Measurements from ENCODE around the gene NIPAL1.
"Not testable (repeated sequence)": the region's sequence is repeated elsewhere in the genome, so short reads cannot be mapped to it uniquely, and the experiment has no call there.

The NIPAL1 gene

DNA sequence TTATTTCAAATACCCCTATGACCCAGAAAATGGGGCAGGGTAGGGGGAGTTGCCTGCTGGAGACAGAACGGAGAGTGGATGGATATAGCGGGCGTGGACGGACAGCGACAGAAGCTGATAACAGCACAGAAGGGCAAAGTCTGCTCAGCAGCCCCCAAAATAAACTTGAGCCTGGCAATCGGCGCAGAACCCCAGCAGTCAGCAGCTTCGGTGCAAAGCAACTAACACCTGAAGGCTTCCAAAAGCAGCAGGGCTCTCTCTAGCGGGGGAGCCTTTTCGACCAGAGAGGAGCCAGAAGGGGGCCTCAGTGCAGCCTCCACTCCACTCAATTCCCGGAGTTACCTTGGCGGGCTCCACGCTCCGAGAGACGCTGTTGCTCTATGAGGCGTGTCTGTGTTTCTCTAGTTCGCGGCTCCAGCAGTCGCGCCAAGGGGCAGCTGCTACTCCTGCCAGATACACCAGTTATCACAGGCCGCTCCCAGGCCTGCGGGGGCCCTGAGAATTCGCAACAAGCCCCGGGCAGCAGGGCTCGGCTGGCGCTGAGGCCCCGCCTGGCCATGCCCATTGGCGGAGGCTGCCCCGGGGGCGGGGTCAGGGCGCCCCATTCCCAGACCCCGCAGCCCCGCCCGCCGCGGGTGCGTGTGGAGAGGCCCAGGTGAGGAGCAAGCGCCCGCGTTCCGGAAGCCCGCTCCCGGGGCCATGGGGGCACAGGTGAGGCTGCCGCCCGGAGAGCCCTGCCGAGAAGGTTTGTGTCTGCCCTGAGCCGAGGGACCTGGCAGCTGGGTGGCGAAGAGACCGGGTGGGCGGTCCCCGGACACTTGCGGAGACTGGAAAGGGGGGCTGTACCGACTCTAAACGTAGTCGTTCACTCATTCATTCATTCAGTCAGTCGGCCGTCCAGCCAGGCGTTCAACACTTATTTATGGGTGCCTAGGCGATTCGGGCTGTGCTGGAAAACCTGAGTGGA, at the start of gene NIPAL1, which contains the start of gene CNGA1:
Gene NIPAL1, plus strand, starts transcription at position 632 of the 967 bp plus-strand sequence. Its CDS starts 68 bp downstream, at position 700.
Gene CNGA1, minus strand, starts transcription at position 541 of the 967 bp plus-strand sequence. CDS start 63,992 bp downstream, outside the sequence.
- DNase-seq (ENCODE audit: low read depth, low spot score) = no peak

DNA sequence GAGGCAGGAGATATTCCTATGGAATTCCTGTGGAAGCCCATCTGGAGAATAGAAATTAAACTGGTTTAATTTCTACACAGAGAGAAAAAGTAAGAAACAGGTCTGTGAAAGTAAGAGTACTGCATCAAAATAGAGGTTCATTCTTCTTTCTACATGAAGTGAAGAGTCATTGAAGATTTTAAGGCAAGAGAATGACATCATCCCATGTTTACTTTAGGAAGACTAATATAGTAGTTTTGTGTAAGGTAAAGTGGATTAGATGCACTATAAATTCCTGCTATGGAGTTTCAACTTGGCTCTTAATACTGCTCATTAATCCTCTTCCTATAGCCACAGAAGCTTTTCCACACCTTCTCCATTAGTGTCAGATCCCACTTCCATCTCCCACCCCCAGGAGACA, 47.7 kb upstream of the NIPAL1 start:
- DNase-seq (ENCODE audit: low read depth, low spot score) = no peak

DNA sequence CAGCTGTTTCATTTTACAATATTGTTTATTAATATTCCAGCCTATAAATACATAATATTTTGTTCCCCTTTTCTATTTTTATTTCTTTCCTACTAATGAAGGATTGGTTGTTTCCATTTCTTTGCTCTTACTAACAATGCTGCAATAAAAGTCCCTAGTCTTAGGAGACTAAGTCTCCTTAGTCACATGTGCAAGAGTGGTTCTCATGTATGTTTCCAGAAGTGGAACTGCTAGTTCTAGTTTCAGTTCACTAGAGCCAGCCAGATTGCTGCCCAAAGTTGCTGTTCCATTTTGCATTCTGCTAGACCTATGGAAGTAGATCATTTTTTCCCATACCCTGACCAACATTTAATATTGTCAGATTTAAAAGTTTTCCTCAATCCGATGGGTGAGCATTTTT, 44.4 kb upstream of the NIPAL1 start:
- DNase-seq (ENCODE audit: low read depth, low spot score) = no peak

DNA sequence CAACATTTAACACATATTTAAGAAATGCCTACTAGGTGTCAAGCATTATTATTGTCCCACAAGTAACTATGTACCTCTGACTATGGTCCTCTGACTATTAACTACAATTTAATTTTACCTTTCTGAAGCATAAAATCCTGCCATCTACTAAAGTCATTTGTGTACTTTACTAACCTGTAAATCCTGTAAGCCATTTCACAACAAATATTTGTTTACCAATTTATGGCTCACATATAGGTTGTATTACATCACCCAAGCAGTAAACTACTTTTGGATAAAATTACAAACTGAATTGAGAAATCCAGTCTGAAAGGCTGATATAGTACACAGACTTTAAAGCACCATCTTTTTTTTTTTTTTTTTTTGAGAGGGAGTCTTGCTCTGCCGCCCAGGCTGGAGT, 43.9 kb upstream of the NIPAL1 start:
- no peak for DNase-seq (ENCODE audit: low read depth, low spot score)

DNA sequence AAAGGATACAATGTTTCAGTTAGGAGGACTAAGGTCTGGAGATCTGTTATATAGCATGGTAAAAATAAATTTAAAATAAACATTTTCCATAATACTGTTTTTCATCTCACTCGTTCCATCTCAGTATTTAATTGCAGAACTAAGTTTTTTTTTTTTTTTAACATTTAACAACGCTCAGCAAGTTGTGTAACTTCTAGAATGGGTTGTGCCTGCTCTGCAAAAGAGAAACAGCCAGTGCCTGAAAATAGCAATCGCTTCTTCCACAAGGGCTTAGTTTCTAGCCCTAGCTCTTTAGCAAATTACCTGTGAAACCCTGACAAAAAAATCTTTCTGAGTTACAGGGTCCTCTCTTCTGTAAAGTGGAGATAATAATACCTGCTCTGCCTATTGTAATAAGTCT, 42.0 kb upstream of the NIPAL1 start:
- no peak for DNase-seq (ENCODE audit: low read depth, low spot score)

DNA sequence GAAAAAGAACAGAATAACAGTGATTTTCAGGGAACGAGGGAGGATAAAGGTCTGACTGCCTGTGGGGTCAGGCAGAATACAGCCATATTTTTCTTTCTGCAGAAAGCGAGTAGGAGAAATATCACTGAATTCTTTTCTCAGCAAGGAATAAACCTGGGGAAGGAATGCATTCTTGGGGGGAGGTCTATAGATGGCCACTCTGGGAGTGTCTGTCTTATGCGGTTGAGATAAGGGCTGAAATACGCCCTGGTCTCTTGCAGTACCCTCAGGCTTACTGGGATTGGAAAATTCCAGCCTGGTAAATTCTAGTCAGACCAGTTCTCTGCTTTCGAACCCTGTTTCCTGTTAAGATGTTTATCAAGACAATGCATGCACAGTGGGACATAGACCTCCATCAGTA, 26.4 kb upstream of the NIPAL1 start:
- no peak for DNase-seq (ENCODE audit: low read depth, low spot score)

DNA sequence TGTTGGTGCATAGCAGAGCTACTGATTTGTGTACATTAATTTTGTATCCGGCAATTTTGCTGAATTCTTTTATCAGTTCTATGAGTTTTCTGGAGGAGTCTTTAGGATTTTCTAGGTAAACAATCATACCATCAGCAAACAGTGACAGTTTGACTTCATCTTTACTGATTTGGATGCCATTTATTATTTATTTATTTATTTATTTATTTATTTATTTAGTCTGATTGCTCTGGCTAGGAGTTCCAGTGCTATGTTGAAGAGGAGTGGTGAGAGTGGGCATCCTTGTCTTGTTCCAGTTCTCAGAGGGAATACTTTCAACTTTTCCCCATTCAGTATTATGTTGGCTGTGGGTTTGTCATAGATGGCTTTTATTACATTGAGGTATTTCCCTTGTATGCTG, 24.1 kb upstream of the NIPAL1 start:
- DNase-seq (ENCODE audit: low read depth, low spot score) = not testable (repeated sequence)

DNA sequence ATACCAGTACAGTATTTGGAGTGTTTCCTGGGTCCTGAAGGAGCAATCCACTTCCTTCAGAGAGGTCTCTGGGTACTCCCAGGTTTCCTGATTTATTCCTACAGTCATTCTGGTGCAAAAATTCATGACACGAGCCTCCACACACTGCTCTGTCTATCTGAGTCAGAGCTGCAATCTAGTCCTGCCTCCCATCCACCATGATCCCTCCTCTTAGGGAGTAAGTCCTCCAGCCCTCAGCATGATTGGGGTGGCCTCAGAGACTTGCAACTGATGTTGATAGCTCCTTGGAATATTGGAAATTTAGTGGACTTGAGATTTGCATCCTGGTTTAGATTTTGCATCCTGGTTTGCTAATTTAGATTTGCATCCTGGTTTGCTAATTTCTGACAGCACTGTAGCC, 20.6 kb upstream of the NIPAL1 start:
- DNase-seq (ENCODE audit: low read depth, low spot score) = no peak

DNA sequence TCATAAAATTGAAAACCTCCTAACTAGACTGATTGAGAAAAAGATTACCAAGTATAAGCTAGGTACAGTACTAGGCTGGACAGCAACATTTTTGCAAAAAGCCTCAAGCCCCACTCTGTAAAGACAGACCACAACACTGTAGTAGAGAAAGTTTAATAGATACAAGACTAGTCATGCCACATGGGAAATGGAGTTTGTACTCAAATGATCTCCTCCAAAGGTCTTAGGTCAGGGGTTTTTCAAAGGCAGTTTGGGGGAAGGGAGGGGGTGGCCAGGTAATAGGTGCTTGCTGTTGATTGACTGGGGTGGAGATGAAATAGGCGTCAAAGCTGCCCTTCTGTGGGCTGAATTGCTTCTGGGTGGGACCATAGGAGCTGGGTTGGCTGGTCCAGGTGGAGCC, 14.3 kb upstream of the NIPAL1 start:
- DNase-seq (ENCODE audit: low read depth, low spot score) = no peak

DNA sequence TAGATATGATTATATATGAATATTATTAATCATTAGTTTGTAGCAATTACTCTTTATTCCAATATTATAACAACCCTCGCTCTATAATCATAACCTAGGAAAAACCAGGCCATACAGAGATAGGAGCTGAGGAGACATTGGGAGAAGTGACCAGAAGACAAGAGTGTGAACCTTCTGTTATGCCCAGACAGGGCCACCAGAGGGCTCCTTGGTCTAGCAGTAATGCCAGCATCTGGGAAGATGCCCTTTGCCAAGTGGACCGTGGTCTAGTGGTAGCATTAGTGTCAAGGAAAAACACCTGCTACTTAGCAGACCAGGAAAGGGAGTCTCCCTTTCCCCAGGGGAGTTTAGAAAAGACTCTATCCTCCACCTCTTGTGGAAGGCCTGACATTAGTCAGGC, 13.0 kb upstream of the NIPAL1 start:
- DNase-seq (ENCODE audit: low read depth, low spot score) = not testable (repeated sequence)

DNA sequence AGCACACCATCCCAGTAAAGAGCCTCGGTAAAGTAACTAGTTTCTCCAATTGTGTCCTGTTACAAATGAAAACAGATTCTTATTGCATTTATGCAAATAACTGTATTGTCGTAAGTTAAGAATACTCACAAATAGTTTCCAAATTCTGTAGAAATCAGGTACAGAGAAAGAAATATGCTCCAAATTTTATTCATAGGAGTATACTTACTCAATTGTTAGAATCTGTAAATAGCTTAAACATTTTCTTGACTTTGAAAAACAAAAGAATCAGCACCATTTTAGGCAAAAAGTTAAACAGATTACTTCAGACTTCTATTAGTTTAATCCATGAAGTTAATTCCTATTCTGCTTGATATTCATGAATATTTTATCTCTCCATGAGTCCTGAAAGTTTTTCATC, 10.8 kb upstream of the NIPAL1 start:
- no peak for DNase-seq (ENCODE audit: low read depth, low spot score)

DNA sequence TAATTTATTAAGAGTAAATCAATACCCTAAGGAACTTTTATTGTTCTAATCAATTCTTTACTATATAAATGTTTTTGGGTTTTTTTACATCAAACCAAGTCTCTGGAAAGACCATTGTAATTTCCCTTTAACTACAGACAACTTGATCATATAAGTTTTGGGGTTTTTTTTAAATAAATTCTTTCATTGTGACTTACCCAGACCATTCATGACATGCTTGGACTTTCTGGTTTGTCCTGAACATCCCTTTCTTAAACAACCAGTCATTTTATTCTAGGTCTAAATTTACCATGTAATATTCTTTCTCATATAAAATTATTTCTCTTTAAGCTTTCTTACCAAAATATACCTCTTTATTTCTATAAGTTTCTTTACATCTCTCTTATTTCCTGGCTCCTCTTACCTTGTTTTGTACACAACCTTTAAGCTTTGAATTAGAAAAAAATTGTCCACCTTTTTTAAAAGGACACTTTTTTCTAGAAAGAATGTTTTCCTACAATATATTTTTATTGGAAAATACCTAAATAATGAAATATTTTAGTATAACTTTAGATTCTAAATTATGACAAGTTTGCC, 8.5 kb upstream of the NIPAL1 start:
- no peak for DNase-seq (ENCODE audit: low read depth, low spot score)

DNA sequence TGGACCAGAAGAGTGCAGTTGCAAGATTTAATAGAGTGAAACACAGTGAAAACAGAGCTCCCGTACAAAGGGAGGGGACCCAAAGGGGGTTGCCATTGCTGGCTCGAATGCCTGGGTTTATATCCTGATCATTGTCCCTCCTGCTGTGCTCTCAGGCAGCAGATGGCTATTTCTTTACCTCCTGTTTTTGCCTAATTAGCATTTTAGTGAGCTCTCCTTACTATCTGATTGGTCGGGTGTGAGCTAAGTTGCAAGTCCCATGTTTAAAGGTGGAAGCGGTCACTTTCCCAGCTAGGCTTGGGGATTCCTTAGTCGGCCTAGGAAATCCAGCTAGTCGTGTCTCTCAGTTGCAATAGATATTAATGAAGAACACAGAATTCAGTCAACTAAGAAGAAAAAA, 5.7 kb upstream of the NIPAL1 start:
- not testable (repeated sequence) for DNase-seq (ENCODE audit: low read depth, low spot score)

DNA sequence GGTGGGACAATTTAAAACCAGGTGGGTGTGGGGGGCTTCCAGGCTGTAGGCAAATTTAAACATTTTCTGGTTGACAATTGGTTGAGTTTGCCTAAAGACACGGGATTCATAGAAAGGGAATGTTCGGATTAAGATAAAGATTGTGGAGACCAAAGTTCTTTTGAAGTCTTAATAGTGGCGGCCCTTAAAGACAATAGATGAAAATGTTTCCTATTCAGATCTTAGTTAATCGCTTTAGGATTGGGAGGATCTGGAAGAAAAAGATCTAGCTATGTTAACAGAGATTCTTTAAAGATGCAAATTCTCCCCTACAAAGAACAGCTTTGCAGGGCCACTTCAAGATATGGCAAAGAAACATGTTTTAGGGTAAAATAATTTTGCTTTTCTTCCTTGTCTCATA, 4.8 kb upstream of the NIPAL1 start:
- no peak for DNase-seq (ENCODE audit: low read depth, low spot score)

DNA sequence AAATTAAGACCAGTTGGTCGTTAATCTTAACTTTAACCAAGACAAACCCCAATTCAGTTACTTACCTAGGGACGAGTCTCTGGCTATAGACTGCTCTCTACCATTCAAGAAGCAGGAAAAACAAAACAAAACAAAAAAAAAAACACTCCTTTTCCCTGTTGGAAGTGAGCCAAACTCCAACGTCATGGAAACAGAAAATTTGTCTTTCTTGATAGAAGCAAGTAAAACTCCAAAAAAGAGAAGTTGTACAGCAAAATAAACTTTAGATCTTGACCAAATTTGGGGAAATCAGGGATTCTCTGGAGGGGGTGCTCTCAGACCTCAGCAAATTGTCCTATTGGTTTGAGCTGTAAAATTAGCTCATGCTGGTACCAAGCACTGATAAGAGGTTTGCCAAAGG, 3.7 kb upstream of the NIPAL1 start:
- DNase-seq (ENCODE audit: low read depth, low spot score) = no peak

DNA sequence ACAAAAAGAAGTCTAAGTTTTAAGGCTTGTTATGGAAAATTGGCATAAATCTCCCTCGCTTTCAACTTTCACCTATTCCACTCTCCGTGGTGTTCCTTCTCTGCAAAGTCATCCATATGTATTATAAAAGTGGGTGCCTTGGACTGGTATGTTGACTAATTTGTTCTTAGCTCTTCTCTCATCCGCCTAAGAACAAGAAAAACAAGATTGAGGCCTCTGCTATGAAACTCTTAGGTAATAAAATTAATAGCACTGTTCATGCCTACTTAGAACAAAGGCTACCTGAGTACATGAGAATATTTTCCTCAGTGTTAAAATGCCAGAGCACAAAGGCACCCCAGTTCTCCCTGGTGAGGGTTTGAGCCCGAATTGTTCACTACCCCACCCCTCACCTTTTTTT, 1.4 kb upstream of the NIPAL1 start:
- DNase-seq (ENCODE audit: low read depth, low spot score) = no peak

DNA sequence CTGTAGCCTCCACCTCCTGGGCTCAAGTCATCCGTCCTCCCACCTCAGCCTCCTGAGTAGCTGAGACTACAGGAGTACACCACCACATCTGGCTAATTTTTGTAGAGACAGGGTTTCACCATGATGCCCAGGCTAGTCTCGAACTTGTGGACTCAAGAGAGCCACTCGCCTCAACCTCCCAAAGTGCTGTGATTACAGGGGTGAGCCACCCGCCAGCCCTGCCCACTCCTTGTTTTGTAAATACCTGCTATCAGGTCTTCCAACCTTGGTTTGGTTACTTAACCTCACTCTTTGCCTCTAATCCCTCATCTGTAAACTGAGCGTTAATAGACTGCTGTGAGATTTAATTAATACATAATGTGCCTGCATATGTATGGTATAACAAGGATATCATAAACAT, 894 bp upstream of the NIPAL1 start:
- no peak for DNase-seq (ENCODE audit: low read depth, low spot score)

DNA sequence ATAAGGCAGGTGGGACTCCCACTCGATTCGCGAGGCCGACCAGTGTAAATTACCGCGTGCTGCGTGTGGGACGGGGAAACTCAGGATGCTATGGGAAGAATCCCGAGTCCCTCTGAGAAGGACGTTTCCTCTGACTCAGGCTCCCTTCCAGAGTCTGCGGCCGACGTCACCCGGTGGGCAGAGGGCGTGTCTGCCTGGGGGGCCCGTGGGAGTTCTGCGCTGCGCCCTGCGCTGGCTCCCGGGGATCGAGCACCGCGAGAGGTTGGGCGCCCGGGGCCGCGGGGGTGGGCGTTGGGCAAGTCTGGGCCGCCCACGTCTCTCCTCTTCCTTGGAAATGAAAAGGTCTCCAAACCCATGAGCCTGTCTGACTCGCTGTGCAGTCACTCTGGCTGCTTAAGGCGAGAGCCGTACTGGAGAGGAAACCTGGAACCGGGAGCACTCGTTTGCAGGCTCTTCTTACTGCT, 568 bp downstream of the NIPAL1 start:
- no peak for DNase-seq (ENCODE audit: low read depth, low spot score)

DNA sequence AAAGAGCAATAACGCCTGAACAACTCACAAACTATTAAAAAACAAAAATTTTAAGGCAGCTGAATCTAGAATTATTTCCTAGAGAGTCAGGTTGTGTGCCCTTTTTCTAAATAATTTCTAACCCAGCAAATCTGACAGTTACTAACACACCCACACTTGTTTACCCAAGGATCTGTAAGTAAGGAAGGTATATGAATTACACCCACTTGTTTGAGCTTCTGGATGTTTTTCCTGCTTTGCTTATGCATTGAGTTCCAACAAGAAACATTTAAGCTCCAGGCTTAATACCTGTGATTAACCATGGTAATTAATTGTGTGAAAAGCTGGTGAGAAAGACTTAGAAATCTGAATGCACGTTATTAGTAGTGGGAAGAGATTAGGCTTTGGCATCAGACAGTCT, 1.5 kb downstream of the NIPAL1 start:
- no peak for DNase-seq (ENCODE audit: low read depth, low spot score)

DNA sequence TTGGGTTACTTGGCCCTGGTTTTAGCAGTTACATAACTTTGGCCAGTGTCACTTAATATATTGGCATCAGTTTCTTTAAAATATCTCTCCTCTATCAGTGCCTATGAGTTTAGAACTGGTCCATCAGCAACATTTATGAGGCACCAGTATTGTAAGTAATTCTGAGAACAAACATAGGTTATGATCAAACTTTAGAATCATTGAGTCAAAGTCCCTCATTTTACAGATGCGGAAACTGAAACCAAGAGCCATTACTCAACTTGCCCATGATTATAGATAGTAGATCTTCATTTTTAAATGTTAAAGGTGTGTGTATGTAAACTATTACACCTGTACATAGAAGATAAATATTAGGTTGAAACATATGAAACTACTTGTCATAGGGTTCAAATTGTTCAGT, 4.5 kb downstream of the NIPAL1 start:
- no peak for DNase-seq (ENCODE audit: low read depth, low spot score)

DNA sequence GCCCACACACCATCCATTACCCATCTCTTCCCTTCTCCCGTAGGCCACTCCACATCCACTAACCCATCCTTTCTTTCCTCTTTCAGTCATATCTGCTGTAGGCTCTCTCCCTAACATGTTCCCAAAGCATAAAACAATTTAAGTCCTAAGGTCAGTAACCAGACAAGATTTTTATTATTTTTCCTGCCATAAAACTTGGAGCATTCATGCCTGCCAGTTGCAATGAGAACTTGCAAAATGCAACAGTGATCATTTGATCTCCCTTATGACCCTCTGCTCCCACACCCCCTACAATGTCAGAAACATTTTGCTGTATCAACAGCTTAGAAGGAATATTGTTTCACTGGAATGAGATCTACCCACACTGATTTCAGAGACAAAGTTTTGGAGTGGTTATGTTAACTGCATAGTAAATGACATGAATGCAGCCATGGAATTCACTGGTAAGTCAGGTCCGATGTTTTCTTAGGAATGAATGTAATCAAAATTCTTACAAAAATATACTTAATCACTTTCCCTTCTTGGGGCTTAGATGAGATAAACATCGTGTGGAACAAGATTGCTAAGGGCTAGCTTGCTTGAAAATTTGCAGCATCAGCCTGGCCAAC, 5.7 kb downstream of the NIPAL1 start:
- DNase-seq (ENCODE audit: low read depth, low spot score) = no peak

DNA sequence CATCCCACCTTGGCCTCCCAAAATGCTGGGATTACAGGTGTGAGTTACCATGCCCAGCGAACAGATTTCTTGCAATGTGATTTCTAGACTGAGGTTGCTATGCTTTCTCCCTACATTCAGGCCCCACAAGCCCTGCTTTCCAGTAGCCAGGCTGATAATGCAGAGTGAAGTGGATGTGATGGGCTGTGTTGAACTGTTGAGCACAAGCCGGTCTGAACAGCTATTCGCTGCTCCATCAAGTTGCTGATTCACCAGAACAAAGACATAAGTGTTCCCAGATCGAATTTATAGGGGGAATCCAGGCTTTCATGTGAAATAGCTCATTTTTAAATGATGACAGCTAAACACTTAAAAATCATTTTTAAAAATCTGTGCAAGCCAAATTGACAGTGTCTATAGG, 8.0 kb downstream of the NIPAL1 start:
- DNase-seq (ENCODE audit: low read depth, low spot score) = no peak

DNA sequence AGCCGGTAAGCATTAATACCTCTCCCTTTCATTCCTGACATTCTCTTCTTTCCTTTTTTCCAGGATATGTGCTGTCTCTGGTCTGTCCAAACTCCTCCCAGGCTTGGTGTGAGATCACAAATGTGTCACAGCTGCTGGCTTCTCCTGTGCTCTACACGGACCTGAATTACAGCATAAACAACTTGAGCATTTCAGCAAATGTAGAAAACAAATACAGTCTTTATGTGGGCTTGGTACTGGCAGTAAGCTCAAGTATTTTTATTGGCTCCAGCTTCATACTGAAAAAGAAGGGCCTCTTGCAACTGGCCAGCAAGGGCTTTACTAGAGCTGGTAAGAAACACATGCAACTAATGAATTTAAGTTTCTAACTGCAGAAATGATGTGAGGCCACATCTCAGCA, 8.4 kb downstream of the NIPAL1 start:
- DNase-seq (ENCODE audit: low read depth, low spot score) = no peak

Data from brain pericyte (primary cell).